BJ (cell line): ENCODE measurements around the gene RNF19B. TPM values are rescaled to one million over a fixed set of nuclear protein-coding genes. Genes with fewer than 3 reads are reported as not detected.
"Not testable (repeated sequence)": the region's sequence is repeated elsewhere in the genome, so short reads cannot be mapped to it uniquely, and the experiment has no call there.

ENCODE experiments used
- CTCF ChIA-PET: fragments of 350-600 bp; formaldehyde crosslinking; extraction: SDS; loops from one replicate; lab custom pipeline; 2021; ENCODE audit warnings: antibody characterized with exemption, inconsistent platforms; lab: Yijun Ruan, JAX
- POLR2A ChIA-PET: fragments of 300-600 bp; sonication (Branson Sonifier 250); formaldehyde crosslinking; extraction: SDS; loops from one replicate; lab custom pipeline; 2021; ENCODE audit warnings: antibody characterized with exemption; lab: Charles Lee
- DNase-seq: peaks from one replicate; pipeline ENCODE4 v3.0.0-alpha.2; 2011; ENCODE audit warnings: low read depth
- H3K27me3 ChIP-seq: 2 replicates; pipeline ENCODE4 v1.6.0; 2011; ENCODE audit warnings: low read length; ENCODE audit not compliant: control insufficient read depth, insufficient read depth
- H3K36me3 ChIP-seq: 2 replicates; pipeline ENCODE4 v1.5.1; 2011; ENCODE audit warnings: low read length; ENCODE audit not compliant: control insufficient read depth, insufficient read depth
- H3K4me3 ChIP-seq: 2 replicates; pipeline ENCODE4 v1.5.1; 2011; ENCODE audit warnings: low read depth, mild to moderate bottlenecking, control low read depth, low read length
- polyA plus RNA-seq: library from polyadenylated mRNA; depleted of rRNA; stranded (reverse); fragments of >200 nt; gene quantifications from 2 replicates; pipeline ENCODE4 v1.2.3, GENCODE V29; 2011
- TF ChIP-seq, protein P1 (sequence below): IDR thresholded peaks from 2 replicates; pipeline ENCODE4 v1.5.1; 2011; ENCODE audit warnings: low read depth, mild to moderate bottlenecking, control low read depth, inconsistent platforms, low read length, moderate library complexity; ENCODE audit not compliant: insufficient read depth

The RNF19B gene
- polyA plus RNA-seq, 1 experiment: 8.2 TPM

DNA sequence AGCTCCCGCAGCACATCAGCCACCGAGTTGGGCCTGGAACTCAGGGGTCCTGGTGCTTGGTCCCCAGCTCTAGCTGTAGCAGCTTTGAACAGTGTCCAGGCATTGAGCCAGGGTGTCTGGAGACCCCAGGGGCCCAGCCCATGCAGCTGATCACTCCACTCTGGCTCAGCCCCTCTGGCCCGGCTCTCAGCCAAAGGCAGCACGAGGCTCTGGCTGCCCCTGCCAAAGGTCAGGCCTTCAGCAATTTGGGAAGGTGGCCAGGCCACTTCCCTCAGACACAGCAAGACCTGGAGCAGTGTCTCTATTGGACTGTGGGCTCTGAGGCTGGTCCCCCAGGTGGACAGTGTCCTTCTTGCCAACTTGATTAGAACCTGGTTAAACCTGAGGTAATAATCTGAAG lies 34.4 kb upstream of the RNF19B start:
- ChIA-PET CTCF (interaction anchor here (1.0 to 3.3 kb wide), 5 partner anchors 13 to 88 kb away, joined by 3 to 21 read pairs (median 4); no protein-coding TSS in a partner anchor), POLR2A (no interaction called here)
- TF ChIP-seq, protein P1, sequence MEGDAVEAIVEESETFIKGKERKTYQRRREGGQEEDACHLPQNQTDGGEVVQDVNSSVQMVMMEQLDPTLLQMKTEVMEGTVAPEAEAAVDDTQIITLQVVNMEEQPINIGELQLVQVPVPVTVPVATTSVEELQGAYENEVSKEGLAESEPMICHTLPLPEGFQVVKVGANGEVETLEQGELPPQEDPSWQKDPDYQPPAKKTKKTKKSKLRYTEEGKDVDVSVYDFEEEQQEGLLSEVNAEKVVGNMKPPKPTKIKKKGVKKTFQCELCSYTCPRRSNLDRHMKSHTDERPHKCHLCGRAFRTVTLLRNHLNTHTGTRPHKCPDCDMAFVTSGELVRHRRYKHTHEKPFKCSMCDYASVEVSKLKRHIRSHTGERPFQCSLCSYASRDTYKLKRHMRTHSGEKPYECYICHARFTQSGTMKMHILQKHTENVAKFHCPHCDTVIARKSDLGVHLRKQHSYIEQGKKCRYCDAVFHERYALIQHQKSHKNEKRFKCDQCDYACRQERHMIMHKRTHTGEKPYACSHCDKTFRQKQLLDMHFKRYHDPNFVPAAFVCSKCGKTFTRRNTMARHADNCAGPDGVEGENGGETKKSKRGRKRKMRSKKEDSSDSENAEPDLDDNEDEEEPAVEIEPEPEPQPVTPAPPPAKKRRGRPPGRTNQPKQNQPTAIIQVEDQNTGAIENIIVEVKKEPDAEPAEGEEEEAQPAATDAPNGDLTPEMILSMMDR: no peak
- H3K27me3 ChIP-seq: no peaks in the 10 kb centered on the region
- no peak for DNase-seq
- H3K36me3 ChIP-seq: no peaks in the 10 kb centered on the region
- H3K4me3 ChIP-seq: no peak overlapping the region

DNA sequence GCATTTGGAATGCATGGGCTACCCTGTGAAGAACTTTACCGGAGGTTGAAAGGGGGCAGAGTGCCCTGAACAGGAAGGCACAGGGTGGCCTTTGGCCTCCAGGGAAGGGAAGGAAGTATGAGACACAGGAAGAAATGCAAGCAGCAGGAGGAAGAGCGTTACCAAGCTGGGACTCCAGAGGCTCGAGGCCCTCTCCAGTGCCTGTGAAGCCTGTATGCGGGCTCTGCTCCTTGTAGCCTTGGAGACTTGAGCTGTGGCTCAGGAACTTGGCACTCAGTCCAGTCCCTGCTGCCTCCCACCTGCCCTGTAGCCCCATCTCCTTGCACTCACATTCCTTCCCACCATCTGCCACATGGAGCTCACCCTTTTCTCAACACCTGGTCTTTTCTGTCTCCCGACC lies 33.5 kb upstream of the RNF19B start:
- POLR2A ChIA-PET: no interaction called here

DNA sequence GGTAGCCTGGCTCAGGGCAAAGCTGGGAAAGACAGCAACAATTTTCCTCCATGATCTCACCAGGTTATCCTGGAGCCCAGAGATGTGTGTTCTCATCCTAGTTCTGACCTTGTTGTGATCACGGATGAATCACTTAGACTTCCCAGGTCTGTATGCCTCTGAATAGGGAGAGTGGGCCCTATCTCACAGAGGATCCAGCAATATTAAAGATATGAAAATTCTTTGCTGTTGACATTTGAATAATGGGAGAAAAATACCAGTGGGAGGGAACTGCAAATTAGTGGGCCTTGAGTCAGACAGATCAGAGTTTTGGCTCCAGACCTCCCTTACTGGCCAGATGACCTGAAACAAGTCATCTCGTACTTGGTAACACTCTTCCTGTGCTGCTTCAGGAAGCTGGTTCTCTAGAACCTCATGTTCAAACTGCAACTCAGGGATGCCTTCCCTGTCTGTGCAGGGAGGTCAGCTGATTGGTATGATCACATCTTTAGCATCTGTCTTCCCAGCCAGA lies 32.8 kb upstream of the RNF19B start:
- POLR2A ChIA-PET: interaction anchor here (0.9 kb wide), 1 partner anchor 16 kb away, joined by 3 read pairs; no protein-coding TSS in a partner anchor
- CTCF ChIA-PET: interaction anchor here (1.0 to 3.3 kb wide), 9 partner anchors 9 to 89 kb away, joined by 3 to 21 read pairs (median 4); no protein-coding TSS in a partner anchor
- H3K36me3 ChIP-seq: no peaks in the 10 kb centered on the region
- H3K27me3 ChIP-seq: no peaks in the 10 kb centered on the region
- DNase-seq: peak; percentile 31
- no peak overlapping the region for H3K4me3 ChIP-seq
- TF ChIP-seq, protein P1: no peak

More for the DNA sequence above, 33.5 kb upstream of the RNF19B start:
- no peak for DNase-seq
- TF ChIP-seq, protein P1: no peak
- no peak overlapping the region for H3K4me3 ChIP-seq
- H3K36me3 ChIP-seq: no peaks in the 10 kb centered on the region
- CTCF ChIA-PET: interaction anchor here (1.0 to 3.3 kb wide), 8 partner anchors 8 to 89 kb away, joined by 3 to 21 read pairs (median 4); no protein-coding TSS in a partner anchor
- H3K27me3 ChIP-seq: no peaks in the 10 kb centered on the region

DNA sequence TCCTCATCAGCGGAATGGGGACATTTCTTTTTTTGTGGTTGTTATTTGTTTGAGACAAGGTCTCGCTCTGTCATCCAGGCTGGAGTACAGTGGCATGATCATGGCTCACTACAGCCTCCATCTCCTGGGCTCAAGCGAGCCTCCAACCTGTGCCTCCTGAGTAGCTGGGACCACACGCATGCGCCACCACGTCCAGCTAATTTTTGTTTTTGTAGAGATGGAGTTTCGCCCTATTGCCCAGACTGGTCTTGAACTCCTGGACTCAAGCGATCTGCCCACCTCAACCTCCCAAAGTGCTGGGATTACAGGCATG lies 28.7 kb upstream of the RNF19B start:
- CTCF ChIA-PET: interaction anchor here (1.4 to 3.1 kb wide), 2 partner anchors 13 to 62 kb away, joined by 3 to 23 read pairs; no protein-coding TSS in a partner anchor
- POLR2A ChIA-PET, DNase-seq, H3K36me3 ChIP-seq, H3K27me3 ChIP-seq, H3K4me3 ChIP-seq: not testable (repeated sequence)

DNA sequence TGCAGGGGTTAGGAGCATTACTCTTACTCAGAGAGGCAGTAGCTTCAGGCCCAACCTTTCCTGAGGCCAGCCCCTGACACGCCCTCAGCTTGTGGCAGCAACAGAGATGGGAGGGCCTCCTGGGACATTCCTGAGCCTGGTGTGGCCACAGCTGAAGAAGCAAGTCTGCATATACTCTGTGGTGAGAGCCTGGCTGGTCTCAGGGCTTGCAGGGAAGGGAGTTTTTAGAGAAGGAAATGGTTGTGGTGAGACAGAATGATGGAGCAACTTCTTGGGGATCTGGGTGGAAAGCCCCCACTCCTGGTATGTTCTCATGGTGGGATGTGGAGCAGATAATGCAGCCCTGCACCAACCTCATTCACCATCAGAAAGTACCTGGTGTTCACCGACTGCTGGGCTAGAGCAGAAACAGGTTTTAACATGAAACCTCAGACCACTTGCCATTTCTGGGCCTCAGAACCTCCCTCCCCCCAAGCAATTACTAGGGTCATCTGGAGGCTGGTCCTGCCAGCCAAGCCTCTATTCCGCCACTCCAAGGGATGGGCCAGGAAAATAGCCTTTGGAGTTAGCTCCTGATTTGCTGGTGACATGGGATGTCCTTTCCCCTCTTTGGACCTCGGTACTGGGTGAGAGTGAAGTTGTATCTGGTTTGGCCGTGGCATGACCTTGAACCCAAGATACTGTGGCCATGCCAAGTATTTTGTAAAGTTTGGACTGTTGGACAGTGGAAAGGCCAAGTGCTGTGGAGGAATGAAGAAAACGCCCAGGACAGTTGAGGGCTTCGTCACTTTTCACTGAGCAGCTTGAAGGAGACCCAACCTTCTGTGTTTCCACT lies 28.1 kb upstream of the RNF19B start:
- H3K36me3 ChIP-seq: no peaks in the 10 kb centered on the region
- TF ChIP-seq, protein P1: no peak
- POLR2A ChIA-PET: no interaction called here
- H3K4me3 ChIP-seq: no peak overlapping the region
- CTCF ChIA-PET: interaction anchor here (0.5 to 3.1 kb wide), 5 partner anchors 8 to 62 kb away, joined by 3 to 23 read pairs (median 3); no protein-coding TSS in a partner anchor
- DNase-seq: peak; percentile 87
- no peaks in the 10 kb centered on the region for H3K27me3 ChIP-seq
